ENCODE data around the gene CDK5RAP2.
"Not testable (repeated sequence)": the region's sequence is repeated elsewhere in the genome, so short reads cannot be mapped to it uniquely, and the experiment has no call there.

DNA sequence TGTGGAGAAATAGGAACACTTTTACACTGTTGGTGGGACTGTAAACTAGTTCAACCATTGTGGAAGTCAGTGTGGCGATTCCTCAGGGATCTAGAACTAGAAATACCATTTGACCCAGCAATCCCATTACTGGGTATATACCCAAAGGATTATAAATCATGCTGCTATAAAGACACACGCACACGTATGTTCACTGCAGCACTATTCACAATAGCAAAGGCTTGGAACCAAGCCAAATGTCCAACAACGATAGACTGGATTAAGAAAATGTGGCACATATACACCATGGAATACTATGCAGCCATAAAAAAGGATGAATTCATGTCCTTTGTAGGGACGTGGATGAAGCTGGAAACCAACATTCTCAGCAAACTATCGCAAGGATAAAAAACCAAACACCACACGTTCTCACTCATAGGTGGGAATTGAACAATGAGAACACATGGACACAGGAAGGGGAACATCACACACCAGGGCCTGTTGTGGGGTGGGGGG, 27.7 kb downstream of the CDK5RAP2 start:
- TF ChIP-seq, protein P1, sequence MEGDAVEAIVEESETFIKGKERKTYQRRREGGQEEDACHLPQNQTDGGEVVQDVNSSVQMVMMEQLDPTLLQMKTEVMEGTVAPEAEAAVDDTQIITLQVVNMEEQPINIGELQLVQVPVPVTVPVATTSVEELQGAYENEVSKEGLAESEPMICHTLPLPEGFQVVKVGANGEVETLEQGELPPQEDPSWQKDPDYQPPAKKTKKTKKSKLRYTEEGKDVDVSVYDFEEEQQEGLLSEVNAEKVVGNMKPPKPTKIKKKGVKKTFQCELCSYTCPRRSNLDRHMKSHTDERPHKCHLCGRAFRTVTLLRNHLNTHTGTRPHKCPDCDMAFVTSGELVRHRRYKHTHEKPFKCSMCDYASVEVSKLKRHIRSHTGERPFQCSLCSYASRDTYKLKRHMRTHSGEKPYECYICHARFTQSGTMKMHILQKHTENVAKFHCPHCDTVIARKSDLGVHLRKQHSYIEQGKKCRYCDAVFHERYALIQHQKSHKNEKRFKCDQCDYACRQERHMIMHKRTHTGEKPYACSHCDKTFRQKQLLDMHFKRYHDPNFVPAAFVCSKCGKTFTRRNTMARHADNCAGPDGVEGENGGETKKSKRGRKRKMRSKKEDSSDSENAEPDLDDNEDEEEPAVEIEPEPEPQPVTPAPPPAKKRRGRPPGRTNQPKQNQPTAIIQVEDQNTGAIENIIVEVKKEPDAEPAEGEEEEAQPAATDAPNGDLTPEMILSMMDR (IDR thresholded peaks at IDR 0.05) = not testable (repeated sequence)
- not testable (repeated sequence) for TF ChIP-seq POLR2A (IDR thresholded peaks at IDR 0.05)
